Upper lobe of left lung (tissue), 6 donors: ENCODE data around the gene C13orf46. TPM values are rescaled to one million over a fixed set of nuclear protein-coding genes. Genes with fewer than 3 reads are reported as not detected.
A peak's percentile ranks its signal among the peaks of the same experiment; 100 is the strongest.
"Not testable (repeated sequence)": the region's sequence is repeated elsewhere in the genome, so short reads cannot be mapped to it uniquely, and the experiment has no call there.

Experiments
- ATAC-seq, 2 donors: fragments of 200-7000 bp; cut with Tn5 transposase; one replicate each; pipeline ENCODE4 v1.9.1; 2022; ENCODE audit warnings: mild to moderate bottlenecking in 2 of 2, moderate library complexity in 2 of 2; ENCODE audit not compliant: low FRiP score in 2 of 2
- DNase-seq, 2 donors: peaks; one replicate each; pipeline ENCODE4 v3.0.0-alpha.2; 2019 to 2020
- H3K27ac ChIP-seq, 4 donors: fragments of 200-600 bp; sonication (generic); one replicate each; pipeline ENCODE4 v1.5.1; 2016 to 2019
- H3K27me3 ChIP-seq, 4 donors: fragments of 200-600 bp; sonication (generic); one replicate each; pipeline ENCODE4 v1.5.1; 2017 to 2019
- H3K36me3 ChIP-seq, 4 donors: fragments of 200-600 bp; sonication (generic); one replicate each; pipeline ENCODE4 v1.5.1; 2016 to 2019
- H3K4me1 ChIP-seq, 4 donors: fragments of 200-600 bp; sonication (generic); one replicate each; pipeline ENCODE4 v1.5.1; 2018 to 2019
- H3K4me3 ChIP-seq, 4 donors: fragments of 200-600 bp; sonication (generic); one replicate each; pipeline ENCODE4 v1.5.1; 2017 to 2019; ENCODE audit warnings: mild to moderate bottlenecking in 2 of 4, moderate library complexity in 1 of 4
- H3K9me3 ChIP-seq, 4 donors: fragments of 200-600 bp; sonication (generic); one replicate each; pipeline ENCODE4 v1.5.1; 2018 to 2019
- EP300 ChIP-seq, 4 donors: sonication (generic); formaldehyde crosslinking; IDR thresholded peaks; one replicate each; pipeline ENCODE4 v1.5.1; 2017; ENCODE audit warnings: antibody characterized with exemption in 4 of 4, control low read depth in 2 of 4
- POLR2A ChIP-seq, 4 donors: fragments of 450-650 bp; IDR thresholded peaks; one replicate each; pipeline ENCODE4 v1.5.1; 2016 to 2017; ENCODE audit warnings: antibody characterized with exemption in 4 of 4, mild to moderate bottlenecking in 2 of 4
- POLR2AphosphoS5 ChIP-seq, 2 donors: sonication (generic); formaldehyde crosslinking; IDR thresholded peaks; one replicate each; pipeline ENCODE4 v1.5.1; 2017; ENCODE audit warnings: antibody characterized with exemption in 2 of 2
- WGBS, 2 donors: methylation state at CpG; one replicate each; pipeline ENCODE4 v1.1.5; 2017 to 2018; 5-methylcytosine and 5-hydroxymethylcytosine counted together
- total RNA-seq, 6 donors: library from RNA; depleted of rRNA in 4 of 6; stranded (reverse); fragments of >200 nt in 4 of 6; gene quantifications; one replicate each; pipeline versions ENCODE4 v1.1.0 to v1.2.1, GENCODE V29; 2016 to 2021
- TF ChIP-seq, protein P1 (sequence below), 6 experiments: fragments of 450-650 bp in 4 of 6; fragments of 200-600 bp in 2 of 6; sonication (generic) in 2 of 6; IDR thresholded peaks; one replicate each; pipeline ENCODE4 v1.5.1; 2016 to 2019; ENCODE audit warnings: antibody characterized with exemption in 6 of 6
- donor health status: DM: no; HTN: no; CAD: no; lungs with moderate emphysema.
- donor health status: DM: no; HTN: yes; CAD: no; lungs with severe emphysema.

Gene C13orf46
- total RNA-seq, 6 donors from 2014 or later, result 5.5 to 44.0 (median 14.7) TPM

DNA sequence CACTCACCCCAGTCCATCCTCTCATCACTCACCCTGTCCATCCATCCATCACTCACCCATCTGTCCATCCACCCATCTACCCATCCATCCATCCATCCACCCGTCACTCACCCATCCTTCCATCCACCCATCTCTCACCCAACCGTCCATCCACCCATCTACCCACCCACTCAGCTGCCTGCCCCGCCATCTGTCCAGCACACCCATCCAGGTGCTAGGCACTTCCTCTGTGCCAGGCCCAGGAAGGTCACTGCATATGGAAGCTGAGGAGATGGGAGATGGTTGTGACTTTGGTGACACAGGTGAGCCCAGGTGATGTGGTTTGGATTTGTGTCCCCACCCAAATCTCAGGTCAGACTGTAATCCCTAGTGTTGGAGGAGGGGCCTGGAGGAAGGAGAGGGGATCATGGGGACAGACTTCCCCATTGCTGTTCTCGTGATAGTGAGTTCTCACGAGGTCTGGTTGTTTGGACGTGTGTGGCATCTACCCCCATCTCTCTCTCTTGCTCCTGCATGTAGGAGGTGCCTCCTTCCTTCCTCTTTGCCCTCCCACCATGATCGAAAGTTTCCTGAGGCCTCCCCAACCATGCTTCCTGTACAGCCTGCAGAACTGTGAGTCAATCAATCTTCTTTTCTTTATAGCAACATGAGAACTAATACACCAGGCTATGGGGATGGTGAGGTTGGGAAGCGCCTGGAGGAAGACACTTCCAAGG lies 15.9 kb upstream of the C13orf46 start:
- H3K4me1 ChIP-seq, result no peaks in the 10 kb centered on the region
- peaks cover 0 to 32% (median 19%) of the 10 kb centered on the region in 4 donors for H3K36me3 ChIP-seq
- no peak overlapping the region for H3K27ac ChIP-seq
- no peaks in the 10 kb centered on the region for H3K9me3 ChIP-seq
- WGBS, 2 donors, result 79 to 88% methylated on average over 8 of the region's 8 CpGs
- DNase-seq, result peak in 1 of 2 donors; percentile 13
- no peak for ATAC-seq
- H3K4me3 ChIP-seq, result no peak overlapping the region
- TF ChIP-seq, protein P1, sequence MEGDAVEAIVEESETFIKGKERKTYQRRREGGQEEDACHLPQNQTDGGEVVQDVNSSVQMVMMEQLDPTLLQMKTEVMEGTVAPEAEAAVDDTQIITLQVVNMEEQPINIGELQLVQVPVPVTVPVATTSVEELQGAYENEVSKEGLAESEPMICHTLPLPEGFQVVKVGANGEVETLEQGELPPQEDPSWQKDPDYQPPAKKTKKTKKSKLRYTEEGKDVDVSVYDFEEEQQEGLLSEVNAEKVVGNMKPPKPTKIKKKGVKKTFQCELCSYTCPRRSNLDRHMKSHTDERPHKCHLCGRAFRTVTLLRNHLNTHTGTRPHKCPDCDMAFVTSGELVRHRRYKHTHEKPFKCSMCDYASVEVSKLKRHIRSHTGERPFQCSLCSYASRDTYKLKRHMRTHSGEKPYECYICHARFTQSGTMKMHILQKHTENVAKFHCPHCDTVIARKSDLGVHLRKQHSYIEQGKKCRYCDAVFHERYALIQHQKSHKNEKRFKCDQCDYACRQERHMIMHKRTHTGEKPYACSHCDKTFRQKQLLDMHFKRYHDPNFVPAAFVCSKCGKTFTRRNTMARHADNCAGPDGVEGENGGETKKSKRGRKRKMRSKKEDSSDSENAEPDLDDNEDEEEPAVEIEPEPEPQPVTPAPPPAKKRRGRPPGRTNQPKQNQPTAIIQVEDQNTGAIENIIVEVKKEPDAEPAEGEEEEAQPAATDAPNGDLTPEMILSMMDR (IDR thresholded peaks at IDR 0.05), result no peak
- TF ChIP-seq POLR2AphosphoS5 (IDR thresholded peaks at IDR 0.05) (no peak), POLR2A (IDR thresholded peaks at IDR 0.05) (no peak), EP300 (IDR thresholded peaks at IDR 0.05) (no peak)
- no peaks in the 10 kb centered on the region for H3K27me3 ChIP-seq

DNA sequence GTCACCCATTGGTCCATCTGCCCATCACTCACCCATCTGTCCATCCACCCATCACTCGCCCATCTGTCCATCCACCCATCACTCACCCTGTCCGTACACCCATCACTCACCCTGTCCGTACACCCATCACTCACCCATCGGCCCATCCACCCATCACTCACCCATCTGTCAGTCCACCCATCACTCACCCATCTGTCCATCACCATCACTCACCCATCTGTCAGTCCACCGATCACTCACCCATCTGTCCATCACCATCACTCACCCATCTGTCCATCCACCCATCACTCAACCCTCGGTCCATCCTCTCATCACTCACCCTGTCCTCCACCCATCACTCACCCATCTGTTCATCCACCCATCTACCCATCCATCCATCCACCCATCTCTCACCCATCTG lies 15.0 kb upstream of the C13orf46 start:
- H3K36me3 ChIP-seq, result peaks cover 0 to 29% (median 19%) of the 10 kb centered on the region in 4 donors

DNA sequence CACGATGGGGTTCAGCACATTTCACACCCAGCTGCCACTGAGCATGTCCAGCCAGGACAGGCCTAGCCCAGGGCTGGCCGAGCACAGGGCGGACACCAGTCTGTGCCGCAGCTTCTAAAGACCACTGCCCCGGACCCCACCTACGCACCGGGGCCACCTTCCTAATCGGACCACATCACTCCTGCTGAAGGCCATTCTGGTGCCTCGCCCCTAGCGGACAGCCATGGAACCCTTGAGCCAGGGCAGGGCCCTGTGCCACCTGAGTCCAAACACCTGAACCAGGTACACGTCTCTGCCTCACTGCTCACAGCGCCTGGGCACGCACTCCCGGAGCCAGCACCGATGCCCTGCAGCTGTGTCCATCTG lies 8.4 kb upstream of the C13orf46 start:
- DNase-seq, result peak in 1 of 2 donors; percentile 67
- ATAC-seq, result peak in 1 of 2 donors; percentile 18
- TF ChIP-seq, protein P1 (IDR thresholded peaks at IDR 0.05), result no peak
- TF ChIP-seq POLR2A (IDR thresholded peaks at IDR 0.05) (no peak), EP300 (IDR thresholded peaks at IDR 0.05) (no peak), POLR2AphosphoS5 (IDR thresholded peaks at IDR 0.05) (no peak)
- no peaks in the 10 kb centered on the region for H3K27me3 ChIP-seq
- no peaks in the 10 kb centered on the region for H3K9me3 ChIP-seq
- H3K36me3 ChIP-seq, result peaks cover 0 to 48% (median 20%) of the 10 kb centered on the region in 4 donors
- WGBS, 2 donors, result 98 to 100% methylated on average over 4 to 14 of the region's 15 CpGs
- no peak overlapping the region for H3K4me3 ChIP-seq
- peak overlapping the region in 1 of 4 donors; percentile 80 for H3K27ac ChIP-seq
- H3K4me1 ChIP-seq, result peaks cover 0 to 9% (median 4%) of the 10 kb centered on the region in 4 donors

More for the DNA sequence above, 15.0 kb upstream of the C13orf46 start:
- H3K4me1 ChIP-seq, H3K27me3 ChIP-seq, H3K27ac ChIP-seq, H3K4me3 ChIP-seq, ATAC-seq, H3K9me3 ChIP-seq: not testable (repeated sequence)
- 86 to 95% methylated on average over 6 of the region's 6 CpGs for WGBS, 2 donors
- DNase-seq, result peak in 1 of 2 donors; percentile 12

DNA sequence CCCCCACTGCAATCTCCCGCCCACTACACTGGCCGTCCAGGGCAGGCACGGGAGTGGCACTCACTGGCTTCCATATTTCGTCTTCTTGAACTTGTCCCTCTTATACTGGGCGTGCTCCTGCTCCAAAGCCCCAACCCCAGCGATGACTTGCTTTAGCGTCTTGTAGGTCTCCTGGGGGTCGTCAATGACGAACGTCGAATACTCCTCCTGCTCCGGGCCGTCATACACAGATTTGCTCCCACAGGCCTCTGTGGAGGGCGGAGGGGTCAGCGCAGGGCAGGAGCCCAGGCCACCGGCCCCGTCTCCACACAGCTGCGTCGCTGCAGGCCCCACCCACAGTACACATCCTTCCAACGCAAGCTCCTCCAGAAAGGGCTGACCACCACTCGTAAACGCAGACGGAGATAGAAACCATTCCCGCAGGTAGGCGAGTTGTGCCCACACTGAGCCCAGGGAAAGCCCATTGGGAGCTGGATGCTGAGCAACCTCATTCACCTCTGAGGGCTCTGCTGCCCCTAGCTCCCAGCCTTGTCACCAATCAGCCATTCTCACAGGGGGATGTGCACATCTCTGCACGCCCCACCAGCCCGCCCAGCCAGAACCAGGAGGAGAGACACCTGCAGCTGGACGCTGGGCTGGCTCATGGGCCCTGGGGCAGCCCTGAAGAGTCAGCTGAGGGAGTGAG lies 7.9 kb upstream of the C13orf46 start:
- TF ChIP-seq EP300 (IDR thresholded peaks at IDR 0.05), result no peak
- Histone ChIP-seq H3K4me1 (peaks cover under 1 to 9% (median 9%) of the 10 kb centered on the region in 4 donors), H3K27me3 (no peaks in the 10 kb centered on the region), H3K27ac (peak overlapping the region in 3 of 4 donors; percentile 23 to 80 (median 65)), H3K9me3 (no peaks in the 10 kb centered on the region), H3K36me3 (peaks cover 0 to 52% (median 20%) of the 10 kb centered on the region in 4 donors), H3K4me3 (no peak overlapping the region)
- DNase-seq (peak in 1 of 2 donors; percentile 66), ATAC-seq (peak in 1 of 2 donors; percentile 5)
- WGBS, 2 donors, result 84 to 87% methylated on average over 17 to 28 of the region's 28 CpGs

DNA sequence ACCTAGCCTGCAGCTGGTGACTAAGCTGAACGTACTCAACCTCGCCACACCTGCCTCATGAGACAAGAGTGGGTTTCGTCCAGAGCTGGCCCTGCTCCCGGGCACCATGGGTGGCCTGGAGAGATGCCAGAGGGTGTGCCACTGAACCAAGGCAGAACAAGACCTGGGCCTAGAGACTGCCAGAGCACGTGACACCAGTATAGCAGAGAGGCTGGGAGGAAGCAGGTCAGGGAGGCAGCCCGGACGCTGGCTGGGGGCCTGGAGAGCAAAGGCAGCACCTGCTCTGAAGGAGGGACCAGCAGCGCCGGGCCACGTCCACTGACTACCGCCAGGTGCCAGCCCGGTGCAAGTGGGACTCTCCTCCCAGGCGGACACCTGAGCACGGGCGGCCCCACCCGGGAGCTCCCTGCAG lies 7.3 kb upstream of the C13orf46 start:
- ATAC-seq (peak; percentile 45 to 89), DNase-seq (peak; percentile 91 to 94)
- 53% methylated on average over 15 of the region's 16 CpGs; no CpG with 5 or more reads in 1 of the 2 donors for WGBS, 2 donors
- H3K4me1 ChIP-seq, result peaks cover 4 to 13% (median 9%) of the 10 kb centered on the region in 4 donors
- peaks cover 0 to 53% (median 20%) of the 10 kb centered on the region in 4 donors for H3K36me3 ChIP-seq
- H3K4me3 ChIP-seq, result no peak overlapping the region
- no peaks in the 10 kb centered on the region for H3K27me3 ChIP-seq
- no peaks in the 10 kb centered on the region for H3K9me3 ChIP-seq
- peak overlapping the region in 3 of 4 donors; percentile 23 to 80 (median 65) for H3K27ac ChIP-seq
- TF ChIP-seq POLR2AphosphoS5 (IDR thresholded peaks at IDR 0.05) (peak in 1 of 2 donors; percentile 52), POLR2A (IDR thresholded peaks at IDR 0.05) (peak in 1 of 4 donors; percentile 28), EP300 (IDR thresholded peaks at IDR 0.05) (peak in 1 of 4 donors; percentile 66)
- TF ChIP-seq, protein P1 (IDR thresholded peaks at IDR 0.05), result peak in 3 of 6 experiments; percentile 33 to 66 (median 34)
